Umbilical cord (tissue), 2 donors: ENCODE results near the gene SCN1B. TPM values are rescaled to one million over a fixed set of nuclear protein-coding genes. Genes with fewer than 3 reads are reported as not detected.
A peak's percentile ranks its signal among the peaks of the same experiment; 100 is the strongest.

Experiments
- DNase-seq: peaks from one replicate; pipeline ENCODE4 v3.0.0-alpha.2; 2015; ENCODE audit warnings: low spot score
- total RNA-seq: library from RNA; depleted of rRNA; stranded (reverse); fragments of >200 nt; gene quantifications from one replicate; pipeline ENCODE4 v1.2.3, GENCODE V29; 2014; ENCODE audit warnings: low replicate concordance; ENCODE audit not compliant: insufficient read depth

SCN1B gene
- total RNA-seq, 1 donor from 2014 or later, result 2.9 TPM

GRCh38 chr19:35053667-35054293, 23.5 kb downstream of the SCN1B start:
- DNase-seq, result no peak

DNA sequence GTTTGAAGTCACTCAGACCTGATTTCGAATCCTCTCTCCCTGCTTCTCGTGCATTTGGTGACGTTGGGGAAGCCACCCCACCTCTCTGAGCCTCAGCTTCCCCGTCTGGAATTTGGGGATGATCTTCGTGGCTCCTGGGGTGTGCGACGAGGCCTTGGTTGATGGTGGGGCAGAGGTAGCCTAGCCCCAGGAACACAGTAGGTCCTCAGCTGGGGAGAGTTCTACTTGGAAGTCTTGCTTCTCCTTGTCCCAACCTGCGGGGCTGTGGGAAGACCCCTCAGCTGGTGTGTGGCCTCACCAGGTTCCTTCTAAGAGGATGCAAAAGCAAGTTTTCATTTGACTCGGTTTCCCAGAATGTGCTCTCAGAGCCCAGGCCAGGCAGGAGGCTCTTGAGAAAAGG, 24.4 kb downstream of the SCN1B start:
- DNase-seq, result no peak

- DNase-seq, result no peak
Observed at GRCh38 chr19:35055715-35056179, 25.5 kb downstream of the SCN1B start.

- DNase-seq, result no peak
Observed at GRCh38 chr19:35056513-35057063, 26.3 kb downstream of the SCN1B start.

GRCh38 chr19:35058370-35058769, 28.1 kb downstream of the SCN1B start:
- DNase-seq, result no peak

DNA sequence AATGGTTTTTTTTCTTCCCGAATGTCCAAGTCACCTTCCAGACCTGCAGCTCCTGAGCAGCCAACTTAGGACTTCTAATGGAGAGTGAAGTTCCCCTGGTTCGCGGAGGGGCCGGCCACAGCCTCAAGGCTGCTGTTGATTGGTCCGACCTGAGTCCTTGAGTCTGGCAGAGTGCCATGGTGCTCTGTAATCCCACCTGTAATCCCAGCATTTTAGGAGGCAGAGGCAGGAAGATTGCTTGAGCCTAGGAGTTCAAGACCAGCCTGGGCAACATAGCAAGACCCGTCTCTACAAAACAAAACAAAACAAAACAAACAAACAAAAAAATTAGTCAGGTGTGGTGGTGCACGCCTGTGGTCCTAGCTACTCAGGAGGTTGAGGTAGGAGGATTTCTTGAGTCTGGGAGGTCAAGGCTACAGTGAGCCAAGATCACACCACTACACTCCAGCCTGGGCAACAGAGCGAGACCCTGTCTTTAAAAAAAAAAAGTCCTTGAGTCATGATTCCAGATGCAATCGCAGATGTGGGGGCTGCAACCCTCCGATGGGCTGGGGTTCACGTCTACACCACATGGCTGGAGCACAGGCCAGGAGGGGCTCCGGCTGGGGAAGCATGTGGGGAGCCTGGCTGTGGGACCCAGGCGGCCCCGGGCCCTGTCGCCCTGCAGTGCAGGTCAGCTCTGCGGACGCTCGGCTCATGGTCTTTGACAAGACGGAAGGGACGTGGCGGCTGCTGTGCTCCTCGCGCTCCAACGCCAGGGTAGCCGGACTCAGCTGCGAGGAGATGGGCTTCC, 28.9 kb downstream of the SCN1B start:
- no peak for DNase-seq

DNA sequence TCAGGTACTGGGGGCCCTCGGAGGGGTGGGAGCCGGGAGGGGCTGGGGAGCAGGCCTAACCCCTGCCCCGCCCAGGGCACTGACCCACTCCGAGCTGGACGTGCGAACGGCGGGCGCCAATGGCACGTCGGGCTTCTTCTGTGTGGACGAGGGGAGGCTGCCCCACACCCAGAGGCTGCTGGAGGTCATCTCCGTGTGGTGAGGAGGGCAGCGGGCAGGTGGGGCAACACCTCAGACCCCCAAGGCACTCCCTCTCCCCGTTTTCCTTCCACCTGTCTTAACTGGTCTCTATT, 29.5 kb downstream of the SCN1B start:
- DNase-seq, result no peak

- no peak for DNase-seq
Observed at GRCh38 chr19:35060160-35060855, 30.0 kb downstream of the SCN1B start.

GRCh38 chr19:35061583-35062373, 31.5 kb downstream of the SCN1B start:
- no peak for DNase-seq

DNA sequence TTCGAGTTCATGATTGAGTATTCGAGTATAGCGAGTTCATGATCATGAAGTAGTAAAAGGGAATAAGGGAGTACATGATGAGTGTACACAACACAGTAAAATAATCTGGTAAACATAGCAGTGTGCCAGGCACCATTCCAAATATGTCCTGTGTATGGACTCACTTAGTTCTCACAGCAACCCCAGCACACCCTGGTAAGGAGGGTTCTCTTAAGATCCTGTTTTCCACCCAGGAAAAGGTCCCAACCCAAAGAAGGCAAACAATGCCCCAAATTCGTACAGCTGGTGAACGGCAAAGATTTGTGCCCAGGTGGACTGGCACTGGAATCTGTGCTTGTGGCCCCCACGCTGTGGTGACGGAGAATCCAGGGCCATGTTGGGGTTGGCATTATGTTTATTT, 32.7 kb downstream of the SCN1B start:
- DNase-seq, result no peak

DNA sequence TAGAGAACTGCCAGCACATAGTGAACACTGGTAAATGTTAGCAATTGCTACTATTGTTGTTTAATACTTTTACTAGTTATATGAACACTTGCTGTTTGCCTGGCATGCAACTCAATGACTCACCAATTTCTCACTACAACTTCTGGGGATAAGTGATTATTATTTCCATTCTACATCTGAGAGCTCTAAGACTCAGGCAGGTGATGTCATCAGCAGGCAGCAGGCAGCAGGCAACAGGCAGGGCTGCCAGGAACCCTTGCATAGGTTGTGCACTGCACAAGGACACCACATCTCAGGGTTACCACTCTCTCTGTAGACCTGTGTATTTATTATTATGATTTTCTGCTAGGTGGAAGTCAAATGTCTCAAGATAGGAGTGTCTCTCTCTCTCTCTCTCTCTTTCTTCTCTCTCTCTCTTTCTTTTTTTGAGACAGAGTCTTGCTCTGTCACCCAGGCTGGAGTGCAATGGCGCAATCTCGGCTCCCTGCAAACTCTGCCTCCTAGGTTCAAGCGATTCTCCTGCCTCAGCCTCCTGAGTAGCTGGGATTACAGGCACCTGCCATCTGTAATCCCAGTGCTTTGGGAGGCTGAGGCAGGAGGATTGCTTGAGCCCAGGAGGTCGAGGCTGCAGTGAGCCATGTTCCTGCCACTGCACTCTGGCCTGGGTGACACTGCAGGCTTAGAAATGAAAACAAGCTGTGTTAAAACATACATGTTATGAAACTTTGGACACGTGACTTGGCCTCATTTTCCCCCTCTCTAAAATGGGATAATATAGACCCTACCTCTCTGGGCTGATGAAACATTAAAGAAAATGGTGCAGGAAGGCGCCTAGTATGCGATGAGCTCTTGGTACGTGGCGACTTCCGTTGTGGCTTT, 33.9 kb downstream of the SCN1B start:
- DNase-seq, result no peak

DNA sequence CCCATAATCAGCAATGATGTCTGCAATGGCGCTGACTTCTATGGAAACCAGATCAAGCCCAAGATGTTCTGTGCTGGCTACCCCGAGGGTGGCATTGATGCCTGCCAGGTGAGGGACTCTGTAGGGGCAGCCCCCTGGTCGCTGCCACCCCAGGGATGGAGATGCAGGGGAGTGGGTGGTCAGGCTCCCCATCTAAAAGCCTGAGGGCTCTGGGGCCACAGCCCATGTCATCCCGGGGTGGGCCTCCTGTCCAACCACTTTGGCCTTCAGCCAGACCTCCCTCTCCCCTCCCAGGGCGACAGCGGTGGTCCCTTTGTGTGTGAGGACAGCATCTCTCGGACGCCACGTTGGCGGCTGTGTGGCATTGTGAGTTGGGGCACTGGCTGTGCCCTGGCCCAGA, 35.3 kb downstream of the SCN1B start:
- DNase-seq, result no peak

DNA sequence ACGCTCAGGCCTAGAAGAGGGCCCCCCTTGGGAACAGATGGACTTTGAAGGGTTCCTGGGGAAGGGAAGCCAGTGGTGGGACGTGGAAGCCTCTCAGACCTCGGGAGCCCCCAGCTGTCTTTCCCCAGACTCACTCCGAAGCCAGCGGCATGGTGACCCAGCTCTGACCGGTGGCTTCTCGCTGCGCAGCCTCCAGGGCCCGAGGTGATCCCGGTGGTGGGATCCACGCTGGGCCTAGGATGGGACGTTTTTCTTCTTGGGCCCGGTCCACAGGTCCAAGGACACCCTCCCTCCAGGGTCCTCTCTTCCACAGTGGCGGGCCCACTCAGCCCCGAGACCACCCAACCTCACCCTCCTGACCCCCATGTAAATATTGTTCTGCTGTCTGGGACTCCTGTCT, 35.9 kb downstream of the SCN1B start:
- no peak for DNase-seq

DNA sequence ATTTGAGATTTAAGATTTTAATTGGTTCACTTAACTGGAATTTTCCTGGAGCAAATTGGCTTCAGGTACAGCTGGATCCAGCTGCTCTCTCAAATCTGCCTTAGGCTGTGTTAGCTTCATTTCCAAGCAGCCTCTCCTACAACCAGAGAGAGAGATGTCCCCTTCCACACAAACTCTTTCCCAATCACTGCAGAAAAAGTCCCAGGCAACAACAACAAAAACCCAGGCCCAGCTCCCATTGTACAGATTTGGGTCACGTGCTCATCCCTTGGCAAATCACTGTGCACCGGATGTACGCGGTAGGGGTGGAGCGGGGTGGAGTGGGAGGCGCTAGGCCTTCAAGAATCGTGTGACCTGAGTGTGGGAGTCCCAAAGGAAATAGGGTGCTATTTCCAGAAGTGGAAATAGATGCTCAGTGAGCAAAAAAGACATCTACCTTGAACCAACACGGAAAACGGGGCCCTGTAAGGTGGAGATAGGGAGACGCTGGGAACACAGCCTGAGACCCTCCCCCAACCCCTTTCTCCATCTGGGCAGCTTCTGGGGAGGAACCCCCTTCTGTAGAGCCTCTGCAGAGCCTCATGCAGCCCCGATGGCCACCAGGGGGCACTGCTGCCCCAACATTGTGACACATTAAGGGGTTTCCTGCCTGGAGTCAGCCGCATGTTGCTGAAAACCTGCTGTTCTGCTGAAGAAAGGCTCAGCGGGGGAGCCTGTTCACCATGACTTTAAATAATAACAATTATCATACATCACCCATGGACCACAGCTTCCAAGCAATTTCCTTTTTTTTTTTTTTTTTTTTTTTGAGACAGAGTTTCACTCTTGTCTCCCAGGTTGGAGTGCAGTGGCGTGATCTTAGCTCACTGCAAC, 36.7 kb downstream of the SCN1B start:
- DNase-seq, result peak; percentile 91

DNA sequence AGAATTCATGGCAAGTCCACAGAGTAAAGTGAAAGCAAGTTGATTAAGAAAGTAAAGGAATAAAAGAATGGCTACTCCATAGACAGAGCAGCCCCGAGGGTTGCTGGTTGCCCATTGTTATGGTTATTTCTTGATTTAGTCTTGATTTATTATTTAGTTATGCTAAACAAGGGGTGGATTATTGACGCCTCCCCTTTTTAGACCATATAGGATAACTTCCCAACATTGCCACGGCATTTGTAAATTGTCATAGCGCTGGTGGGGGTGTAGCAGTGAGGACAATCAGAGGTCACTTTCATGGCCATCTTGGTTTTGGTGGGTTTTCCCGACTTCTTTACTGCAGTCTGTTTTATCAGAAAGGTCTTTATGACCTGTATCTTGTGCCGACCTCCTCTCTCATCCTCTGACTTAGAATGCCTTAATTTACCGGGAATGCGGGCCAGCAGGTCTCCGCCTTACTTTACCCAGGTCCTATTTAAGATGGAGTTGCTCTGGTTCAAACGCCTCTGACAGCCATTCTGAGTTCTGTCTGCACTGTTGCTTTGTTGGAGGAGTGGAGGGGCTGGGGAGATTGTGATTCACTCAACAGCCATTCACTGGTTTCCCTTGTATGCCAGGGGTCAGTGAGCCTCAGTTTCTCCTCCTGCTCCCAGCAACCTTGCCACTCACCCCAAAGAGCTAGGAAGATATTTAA, 38.8 kb downstream of the SCN1B start:
- no peak for DNase-seq

GRCh38 chr19:35069696-35070095, 39.4 kb downstream of the SCN1B start:
- DNase-seq, result peak; percentile 85

- no peak for DNase-seq
Observed at GRCh38 chr19:35070471-35070870, 40.2 kb downstream of the SCN1B start.

GRCh38 chr19:35073516-35073915, 43.2 kb downstream of the SCN1B start:
- DNase-seq, result no peak

DNA sequence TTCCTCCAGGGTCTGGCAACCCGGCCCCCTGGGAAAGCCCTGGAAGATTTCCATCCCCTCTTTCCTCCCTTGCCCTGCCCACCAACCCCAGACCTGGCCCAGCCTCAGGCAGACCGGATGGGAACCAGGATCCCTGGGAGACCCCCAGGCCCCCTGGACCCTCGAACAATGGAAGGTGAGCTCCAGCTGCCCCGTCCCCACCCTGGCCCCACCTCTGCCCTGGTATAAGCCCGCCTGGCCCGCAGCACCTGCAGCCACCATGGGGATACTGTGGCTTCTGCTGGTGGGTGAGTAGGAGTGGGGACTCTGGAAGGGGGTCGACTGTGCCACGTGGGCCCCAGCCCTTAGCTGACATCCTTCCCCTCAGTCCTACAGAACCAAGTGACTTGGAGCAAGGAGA, 43.7 kb downstream of the SCN1B start:
- DNase-seq, result no peak
